T-helper 2 cell treated with Interferon-gamma antibody and Interleukin-4, amounts not matched to agents 100 ng/mL and 5 ng/mL, for 36 hours (primary cell): ENCODE data around the gene PRR30. TPM values are rescaled to one million over a fixed set of nuclear protein-coding genes. Genes with fewer than 3 reads are reported as not detected.
"Not testable (repeated sequence)": the region's sequence is repeated elsewhere in the genome, so short reads cannot be mapped to it uniquely, and the experiment has no call there.

ENCODE experiments used
- intact Hi-C: fragments of 100-400 bp; cut with micrococcal nuclease; formaldehyde crosslinking; loops from one replicate; pipeline ENCODE4 v1.15.1; 2023
- total RNA-seq: library from RNA; stranded (reverse); gene quantifications from 2 replicates; pipeline ENCODE4 v1.2.3, GENCODE V29; 2022

The PRR30 gene
- not detected in 2 replicates for total RNA-seq

DNA sequence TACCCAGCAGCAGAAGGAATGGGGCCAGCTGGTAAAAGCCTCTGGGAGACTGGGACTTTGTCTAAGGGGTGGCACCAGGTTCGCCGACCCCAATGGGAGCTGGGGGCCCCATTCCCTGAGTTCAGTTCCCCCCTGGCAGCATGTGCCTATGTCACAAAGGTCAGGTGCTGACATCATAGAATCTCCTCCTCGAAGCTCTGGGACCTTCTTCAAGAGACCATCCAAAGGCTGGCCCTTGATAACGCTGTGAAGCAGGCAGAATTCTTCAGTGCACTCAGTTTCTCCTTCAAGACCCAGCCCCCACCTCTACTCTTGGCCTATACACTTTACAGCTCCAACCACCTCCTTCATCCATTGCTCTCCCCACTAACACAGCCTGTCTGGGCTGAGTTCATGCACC, at the start of gene PRR30:
PRR30 (minus strand) TSS at position 101 of the 400 bp plus-strand sequence. CDS start 1,081 bp downstream, outside the sequence.
- intact Hi-C loops, result no loop called here

GRCh38 chr2:27186613-27187345, 47.6 kb upstream of the PRR30 start:
- intact Hi-C loops, result no loop called here

- intact Hi-C loops, result no loop called here
Observed at GRCh38 chr2:27185331-27186026, 46.3 kb upstream of the PRR30 start.

GRCh38 chr2:27184115-27184514, 44.9 kb upstream of the PRR30 start:
- intact Hi-C loops, result no loop called here

- intact Hi-C loops, result no loop called here
Observed at GRCh38 chr2:27182346-27182745, 43.1 kb upstream of the PRR30 start.

GRCh38 chr2:27179344-27180000, 40.3 kb upstream of the PRR30 start:
- intact Hi-C loops, result no loop called here

- intact Hi-C loops, result no loop called here
Observed at GRCh38 chr2:27178469-27178868, 39.3 kb upstream of the PRR30 start.

DNA sequence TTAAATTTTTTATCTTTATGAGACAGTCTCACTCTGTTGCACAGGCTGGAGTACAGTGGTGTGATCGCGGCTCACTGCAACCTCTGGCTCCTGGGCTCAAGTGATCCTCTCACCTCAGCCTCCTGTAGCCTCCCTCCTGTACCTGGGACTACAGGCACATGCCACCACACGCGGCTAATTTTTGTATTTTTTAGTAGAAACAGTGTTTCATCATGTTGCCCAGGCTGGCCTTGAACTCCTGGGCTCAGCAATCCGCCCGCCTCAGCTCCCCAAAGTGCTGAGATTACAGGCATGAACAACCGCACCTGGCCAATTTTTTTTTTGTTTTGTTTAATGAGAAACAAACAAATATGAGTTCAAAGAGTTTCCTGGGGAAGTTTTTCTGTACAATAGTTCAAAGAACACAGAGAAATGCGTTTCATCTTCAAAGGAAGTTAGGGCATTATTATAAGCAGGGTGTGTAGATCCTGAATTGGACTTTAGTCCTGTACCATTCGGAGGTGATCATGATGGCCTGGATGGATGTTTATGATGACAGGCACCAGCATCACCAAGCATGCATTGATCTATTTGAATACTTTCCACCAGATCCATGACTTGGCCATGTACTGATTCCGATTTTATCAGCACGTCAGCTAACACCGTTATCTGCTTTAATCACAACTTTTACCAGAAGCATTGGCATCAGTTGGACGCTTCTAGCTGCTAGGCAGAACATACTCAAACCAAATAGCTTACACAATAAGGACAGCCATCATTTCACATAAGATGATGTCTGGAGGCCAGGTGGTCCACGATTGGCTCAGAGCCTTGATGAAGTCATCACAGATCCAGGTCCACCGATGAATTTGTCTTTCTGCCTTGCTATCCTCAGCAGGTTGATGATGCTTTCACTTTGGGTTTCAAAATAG, 38.5 kb upstream of the PRR30 start:
- intact Hi-C loops, result no loop called here

DNA sequence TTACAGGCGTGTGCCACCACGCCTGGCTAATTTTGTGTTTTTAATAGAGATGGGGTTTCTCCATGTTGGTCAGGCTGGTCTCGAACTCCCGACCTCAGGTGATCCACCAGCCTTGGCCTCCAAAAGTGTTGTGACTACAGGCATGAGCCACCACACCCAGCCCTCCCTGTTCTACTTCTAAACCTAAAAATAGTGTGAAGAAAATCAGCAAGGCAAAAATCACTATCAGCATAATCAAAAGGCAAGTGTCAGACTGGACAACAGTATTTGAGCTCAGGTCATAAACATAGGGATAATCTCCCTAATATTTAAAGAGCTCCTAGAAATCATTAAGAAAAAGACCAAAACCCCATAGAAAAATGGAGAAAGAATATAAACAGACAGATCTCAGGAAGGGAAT, 36.6 kb upstream of the PRR30 start:
- intact Hi-C loops, result not testable (repeated sequence)

GRCh38 chr2:27175330-27175729, 36.1 kb upstream of the PRR30 start:
- intact Hi-C loops, result no loop called here

DNA sequence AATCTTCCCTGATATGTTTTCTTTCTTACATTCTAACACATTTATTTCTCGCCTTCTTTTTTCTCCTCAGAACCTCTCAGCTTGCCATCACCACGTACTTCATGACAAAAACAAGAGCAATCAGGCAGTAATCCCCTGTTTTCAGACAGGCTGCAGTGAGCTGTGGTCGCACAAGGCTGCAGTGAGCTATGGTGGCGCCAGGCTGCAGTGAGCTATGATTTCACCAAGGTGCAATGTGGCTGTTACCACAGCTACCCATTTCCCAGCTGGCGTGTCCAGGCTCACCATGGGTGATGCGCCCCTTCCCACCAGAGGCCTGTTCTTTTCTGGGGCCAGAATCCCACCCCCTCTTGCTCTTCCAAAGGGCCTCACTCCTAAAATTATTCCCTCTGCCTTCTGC, 35.4 kb upstream of the PRR30 start:
- intact Hi-C loops, result no loop called here

DNA sequence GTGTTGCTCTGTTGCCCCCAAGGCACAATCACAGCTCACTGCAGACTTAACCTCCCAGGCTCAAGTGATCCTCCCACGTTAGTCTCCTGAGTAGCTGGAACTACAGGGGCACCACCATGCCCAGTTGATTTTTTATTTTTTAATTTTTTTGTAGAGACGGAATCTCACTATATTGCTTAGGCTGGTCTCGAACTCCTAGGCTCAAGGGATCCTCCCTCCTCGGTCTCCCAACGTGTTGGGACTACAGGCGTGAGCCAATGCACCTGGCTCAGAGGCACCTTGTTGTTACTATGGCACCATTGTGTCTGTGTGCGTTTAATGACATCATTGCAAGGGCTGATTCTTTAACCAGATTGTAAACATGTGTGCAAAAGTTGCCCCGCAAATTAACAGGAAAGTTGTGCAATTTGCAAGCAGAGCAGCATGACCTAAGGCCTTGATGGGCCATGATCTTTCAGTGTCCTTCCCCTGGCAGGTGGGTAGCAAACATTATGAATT, 32.2 kb upstream of the PRR30 start:
- intact Hi-C loops, result no loop called here

DNA sequence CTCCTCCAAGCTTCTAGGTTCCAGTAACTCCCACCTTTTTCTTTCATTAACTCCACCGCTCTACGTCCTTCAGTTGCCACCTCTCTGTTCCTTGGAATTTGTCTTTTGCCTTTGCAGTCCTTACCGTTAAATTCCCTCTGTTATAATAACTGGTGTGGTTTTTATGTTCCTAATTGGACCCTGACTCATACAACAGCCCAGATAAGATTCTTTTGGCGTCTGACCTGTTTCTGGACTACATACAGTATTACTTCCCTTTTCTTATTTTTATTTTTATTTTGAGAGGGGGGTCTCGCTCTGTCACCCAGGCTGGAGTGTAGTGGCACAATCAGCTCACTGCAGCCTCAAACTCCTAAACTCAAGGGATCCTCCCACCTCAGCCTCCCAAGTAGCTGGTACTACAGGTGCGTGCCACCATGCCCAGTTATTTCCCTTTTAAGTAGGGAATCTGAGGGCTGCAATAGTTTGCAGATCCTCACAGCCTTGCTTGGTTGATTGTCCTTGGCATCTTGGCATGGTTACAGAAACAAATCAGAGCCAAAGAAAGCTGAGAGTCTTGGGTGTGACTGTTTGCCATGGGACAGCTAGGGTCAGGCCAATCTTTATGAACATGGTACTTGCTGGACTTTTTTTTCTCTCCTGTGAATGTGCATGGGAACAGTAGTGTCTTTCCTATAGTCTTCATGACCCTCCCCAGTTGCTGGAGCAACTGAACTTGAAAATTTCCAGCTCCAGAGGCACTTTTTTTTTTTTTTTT, 31.5 kb upstream of the PRR30 start:
- intact Hi-C loops, result no loop called here

GRCh38 chr2:27164960-27165763, 26.0 kb upstream of the PRR30 start:
- intact Hi-C loops, result no loop called here

DNA sequence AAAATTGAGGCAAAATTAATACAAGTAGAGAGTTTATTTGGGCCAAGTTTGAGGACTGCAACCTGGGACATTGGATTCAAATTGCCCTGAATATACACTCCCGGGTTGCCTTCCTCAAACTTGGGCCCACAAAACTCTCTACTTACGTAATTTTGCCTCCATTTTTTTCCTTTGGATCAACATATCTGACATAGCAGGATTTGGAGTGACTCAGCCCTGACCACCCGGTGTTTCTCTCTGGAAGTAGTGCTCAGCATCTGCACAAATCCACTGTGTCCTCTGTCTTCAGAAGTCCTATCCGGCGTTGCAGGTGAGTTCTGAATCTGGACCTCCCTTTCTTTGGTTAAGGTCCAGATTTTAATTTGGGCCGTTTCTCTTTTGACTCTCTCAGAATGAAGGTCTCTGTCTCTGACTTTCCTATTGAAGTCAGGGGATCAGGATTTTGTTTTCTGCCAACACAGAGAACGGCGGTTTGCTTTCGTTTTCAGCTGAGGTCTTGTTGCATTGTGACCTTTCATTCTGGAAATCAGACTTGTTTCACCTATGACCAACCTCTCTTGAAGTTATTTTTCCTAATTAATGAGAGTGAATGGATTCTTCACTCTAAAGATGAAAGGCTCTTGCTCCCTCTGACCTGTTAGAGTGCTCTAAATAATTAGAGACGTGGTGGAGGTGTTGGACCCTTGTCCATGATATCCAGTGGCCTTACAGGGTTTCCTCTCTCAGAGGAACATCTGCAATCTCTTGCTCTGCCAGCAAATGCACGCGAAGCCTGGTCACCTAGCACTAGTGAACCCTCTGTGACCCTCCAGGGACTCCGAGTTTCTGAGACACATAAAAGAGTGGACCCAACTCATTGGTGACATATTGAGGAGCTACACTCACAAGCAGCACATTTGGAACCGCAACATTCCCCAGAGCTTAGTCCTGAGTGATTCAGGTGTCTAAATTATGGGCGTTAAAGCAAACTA, 23.2 kb upstream of the PRR30 start:
- intact Hi-C loops, result no loop called here

GRCh38 chr2:27160191-27160590, 21.0 kb upstream of the PRR30 start:
- intact Hi-C loops, result no loop called here

DNA sequence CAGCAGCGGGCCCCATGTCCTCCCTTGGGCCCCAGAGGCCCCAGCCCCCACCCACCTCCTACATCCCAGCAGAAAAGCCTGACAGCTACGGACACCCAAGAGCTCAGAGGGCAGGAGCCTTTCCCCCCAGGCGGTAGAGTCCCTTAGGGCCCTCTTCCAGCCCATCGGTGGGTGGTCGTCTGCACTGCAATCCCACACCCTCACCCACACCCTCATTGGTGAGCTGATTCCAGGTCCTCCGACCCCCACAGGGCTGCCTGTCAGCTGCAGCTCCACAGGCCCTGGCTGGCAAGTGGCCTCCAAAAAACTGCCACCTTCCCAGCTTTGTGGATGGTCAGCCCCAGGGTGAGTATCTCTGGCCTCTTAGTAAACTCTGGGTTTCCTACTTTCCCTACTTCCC, 20.1 kb upstream of the PRR30 start:
- intact Hi-C loops, result no loop called here

DNA sequence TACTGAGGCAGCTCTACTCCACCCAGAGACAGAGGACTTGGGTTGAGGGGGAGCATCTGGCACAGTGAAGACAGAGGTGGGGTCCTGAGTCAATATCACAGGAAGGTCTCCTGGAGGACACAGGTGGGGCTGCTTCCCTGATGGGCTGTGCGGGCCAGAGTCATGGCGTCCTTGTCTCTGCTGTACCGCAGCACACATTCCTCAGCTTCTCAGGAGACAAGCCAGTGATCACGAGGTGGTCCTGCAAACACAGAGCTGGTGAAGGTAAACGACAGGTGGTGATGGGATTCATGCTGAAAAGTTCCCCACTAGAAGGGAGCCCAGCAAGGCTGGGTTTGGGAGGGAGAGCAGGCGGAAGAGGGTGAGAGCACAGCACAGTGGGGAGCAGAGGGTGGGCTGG, 19.3 kb upstream of the PRR30 start:
- intact Hi-C loops, result no loop called here
